Trophoblast cell (in vitro differentiated cells and primary cell): ENCODE measurements around the gene DRAP1.

Experiments used
- DNase-seq, 2 donors: peaks; one replicate each; pipeline ENCODE4 v3.0.0-alpha.2; 2016
- H2AFZ ChIP-seq: 2 replicates; pipeline ENCODE4 v1.6.1; 2013; ENCODE audit warnings: low read length, moderate library complexity, mild to moderate bottlenecking; ENCODE audit not compliant: insufficient read depth, poor library complexity
- H2AK5ac ChIP-seq: 2 replicates; pipeline ENCODE4 v1.6.1; 2013; ENCODE audit warnings: mild to moderate bottlenecking, low read length
- H2BK120ac ChIP-seq: 2 replicates; pipeline ENCODE4 v1.6.1; 2013; ENCODE audit warnings: low read length, mild to moderate bottlenecking, moderate library complexity; ENCODE audit not compliant: insufficient read depth, poor library complexity
- H2BK12ac ChIP-seq: 2 replicates; pipeline ENCODE4 v1.6.1; 2013; ENCODE audit warnings: mild to moderate bottlenecking, low read length, moderate library complexity
- H2BK5ac ChIP-seq: 2 replicates; pipeline ENCODE4 v1.6.1; 2013; ENCODE audit warnings: low read length, low read depth, moderate library complexity, mild to moderate bottlenecking; ENCODE audit not compliant: poor library complexity
- H3K14ac ChIP-seq: 2 replicates; pipeline ENCODE4 v1.6.1; 2013; ENCODE audit warnings: mild to moderate bottlenecking, low read length
- H3K18ac ChIP-seq: 2 replicates; pipeline ENCODE4 v1.6.1; 2013; ENCODE audit warnings: mild to moderate bottlenecking, low read length
- H3K23ac ChIP-seq: 2 replicates; pipeline ENCODE4 v1.6.1; 2013; ENCODE audit warnings: low read length
- H3K27ac ChIP-seq: 2 replicates; pipeline ENCODE4 v1.5.1; 2013; ENCODE audit warnings: low read depth, mild to moderate bottlenecking, inconsistent platforms, low read length, moderate library complexity
- H3K27me3 ChIP-seq: 2 replicates; pipeline ENCODE4 v1.6.1; 2013; ENCODE audit warnings: inconsistent platforms, mild to moderate bottlenecking, low read length, moderate library complexity; ENCODE audit not compliant: insufficient read depth
- H3K36me3 ChIP-seq, 2 experiments: 1 replicate in 1 of 2; 2 replicates in 1 of 2; pipeline ENCODE4 v1.6.1; 2013; ENCODE audit warnings: low read length in 2 of 2, mild to moderate bottlenecking in 2 of 2, moderate library complexity in 1 of 2; ENCODE audit not compliant: insufficient read depth in 2 of 2, control insufficient read depth in 1 of 2
- H3K4ac ChIP-seq: 2 replicates; pipeline ENCODE4 v1.6.1; 2013; ENCODE audit warnings: low read depth, mild to moderate bottlenecking, low read length, moderate library complexity
- H3K4me1 ChIP-seq, 2 experiments: 1 replicate in 1 of 2; 2 replicates in 1 of 2; pipeline ENCODE4 v1.6.1; 2013; ENCODE audit warnings: low read length in 2 of 2, mild to moderate bottlenecking in 2 of 2, moderate library complexity in 1 of 2; ENCODE audit not compliant: insufficient read depth in 2 of 2, control insufficient read depth in 1 of 2
- H3K4me2 ChIP-seq: 2 replicates; pipeline ENCODE4 v1.6.1; 2013; ENCODE audit warnings: inconsistent platforms, mild to moderate bottlenecking, low read length, moderate library complexity
- H3K4me3 ChIP-seq: 2 replicates; pipeline ENCODE4 v1.5.1; 2013; ENCODE audit warnings: mild to moderate bottlenecking, low read depth, low read length, inconsistent platforms
- H3K79me1 ChIP-seq: one replicate; pipeline ENCODE4 v1.6.1; 2013; ENCODE audit warnings: low read length
- H3K79me2 ChIP-seq: 2 replicates; pipeline ENCODE4 v1.6.1; 2013; ENCODE audit warnings: low read length, mild to moderate bottlenecking; ENCODE audit not compliant: control insufficient read depth, insufficient read depth, poor library complexity
- H3K9ac ChIP-seq: 2 replicates; pipeline ENCODE4 v1.6.1; 2013; ENCODE audit warnings: mild to moderate bottlenecking, low read length
- H3K9me3 ChIP-seq: 2 replicates; pipeline ENCODE4 v1.6.1; 2013; ENCODE audit warnings: low read depth, mild to moderate bottlenecking, control low read depth, inconsistent platforms, low read length; ENCODE audit not compliant: insufficient read depth
- H4K12ac ChIP-seq: 2 replicates; pipeline ENCODE4 v1.6.1; 2013; ENCODE audit warnings: low read depth, mild to moderate bottlenecking, low read length, moderate library complexity
- H4K8ac ChIP-seq: 2 replicates; pipeline ENCODE4 v1.6.1; 2013; ENCODE audit warnings: low read depth, mild to moderate bottlenecking, low read length, moderate library complexity
- H4K91ac ChIP-seq: one replicate; pipeline ENCODE4 v1.6.1; 2013; ENCODE audit warnings: low read depth, mild to moderate bottlenecking, low read length, moderate library complexity
- WGBS: extraction: QIAGEN DNeasy Blood & Tissue Kit; methylation state at CpG from one replicate; pipeline ENCODE4 v1.1.7; 2013; ENCODE audit warnings: missing lambda C conversion rate; ENCODE audit not compliant: insufficient read length, insufficient coverage; ENCODE audit errors: extremely low coverage; 5-methylcytosine and 5-hydroxymethylcytosine counted together

DRAP1 gene

DNA sequence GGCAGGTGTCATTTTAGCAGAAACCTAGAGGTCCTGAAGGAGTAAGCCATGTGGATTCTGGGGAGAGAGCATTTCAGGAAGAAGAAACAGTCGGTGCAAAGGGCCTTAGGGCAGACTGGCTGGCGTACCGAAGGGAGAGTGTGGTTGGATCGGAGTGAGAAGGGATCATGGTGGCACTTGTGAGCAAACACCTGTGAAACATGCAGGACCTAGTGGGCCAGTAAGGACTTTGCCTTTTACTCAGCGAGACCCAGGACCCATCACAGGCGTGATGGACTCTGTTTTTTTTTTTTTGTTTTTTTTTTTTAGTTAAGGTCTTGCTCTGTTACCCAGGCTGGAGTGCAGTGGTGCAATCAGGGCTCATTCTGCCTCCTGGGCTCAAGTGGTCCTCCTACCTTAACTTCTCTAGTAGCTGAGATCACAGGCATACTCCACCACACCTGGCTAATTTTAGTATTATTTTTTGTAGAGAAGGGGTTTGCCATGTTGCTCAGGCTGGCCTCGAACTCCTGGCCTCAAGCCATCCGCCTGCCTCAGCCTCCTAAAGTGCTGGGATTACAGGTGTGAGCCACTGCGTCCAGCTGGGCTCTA is 22.6 kb downstream of the DRAP1 start:
- no peak overlapping the region for H2AFZ ChIP-seq
- no peak overlapping the region for H2BK5ac ChIP-seq
- H3K9me3 ChIP-seq: no peaks in the 10 kb centered on the region
- no peak overlapping the region for H3K4me3 ChIP-seq
- no peaks in the 10 kb centered on the region for H3K36me3 ChIP-seq
- no peaks in the 10 kb centered on the region for H3K4me1 ChIP-seq
- no peak overlapping the region for H4K91ac ChIP-seq
- no peak overlapping the region for H4K12ac ChIP-seq
- no peak overlapping the region for H3K18ac ChIP-seq
- no peak overlapping the region for H3K14ac ChIP-seq
- no peaks in the 10 kb centered on the region for H3K27me3 ChIP-seq
- H2BK120ac ChIP-seq: no peak overlapping the region
- no peak overlapping the region for H3K23ac ChIP-seq
- H3K4me2 ChIP-seq: no peak overlapping the region
- no peak overlapping the region for H3K27ac ChIP-seq
- no peaks in the 10 kb centered on the region for H3K79me2 ChIP-seq
- H3K9ac ChIP-seq: no peak overlapping the region
- WGBS: no CpG with 5 or more reads among the region's 9 CpGs
- H3K79me1 ChIP-seq: no peaks in the 10 kb centered on the region
- no peak overlapping the region for H3K4ac ChIP-seq
- no peak for DNase-seq
- no peak overlapping the region for H2BK12ac ChIP-seq
- no peak overlapping the region for H4K8ac ChIP-seq
- H2AK5ac ChIP-seq: no peak overlapping the region

DNA sequence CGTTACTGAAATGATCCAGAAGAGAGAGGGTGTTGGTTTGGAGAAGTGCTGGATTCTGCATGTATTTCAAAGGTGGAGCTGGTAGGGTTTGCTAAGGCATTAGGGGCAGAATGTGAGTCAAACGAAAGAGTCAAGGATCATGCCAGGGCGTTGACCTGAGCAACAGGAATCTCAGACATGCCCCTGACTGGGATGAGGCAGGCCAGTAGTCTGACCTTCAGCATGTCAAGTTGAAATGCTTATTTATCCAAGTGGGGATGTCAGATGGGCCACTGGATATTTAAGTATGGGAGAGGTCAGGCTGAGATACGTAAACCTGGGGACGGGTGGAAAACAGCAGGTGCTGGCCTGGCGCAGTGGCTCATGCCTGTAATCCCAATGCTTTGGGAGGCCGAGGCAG is 23.3 kb downstream of the DRAP1 start:
- no CpG with 5 or more reads among the region's 7 CpGs for whole genome bisulfite sequencing
- H3K4me2 ChIP-seq: no peak overlapping the region
- no peak overlapping the region for H4K8ac ChIP-seq
- no peak overlapping the region for H2AFZ ChIP-seq
- H2BK5ac ChIP-seq: no peak overlapping the region
- no peak overlapping the region for H3K4ac ChIP-seq
- no peak overlapping the region for H4K12ac ChIP-seq
- H3K79me2 ChIP-seq: no peaks in the 10 kb centered on the region
- H3K4me3 ChIP-seq: no peak overlapping the region
- no peak overlapping the region for H2BK120ac ChIP-seq
- H3K79me1 ChIP-seq: no peaks in the 10 kb centered on the region
- no peaks in the 10 kb centered on the region for H3K36me3 ChIP-seq
- H3K9ac ChIP-seq: no peak overlapping the region
- H3K23ac ChIP-seq: no peak overlapping the region
- no peak overlapping the region for H4K91ac ChIP-seq
- H3K4me1 ChIP-seq: no peaks in the 10 kb centered on the region
- H3K18ac ChIP-seq: no peak overlapping the region
- H3K14ac ChIP-seq: no peak overlapping the region
- no peaks in the 10 kb centered on the region for H3K27me3 ChIP-seq
- no peaks in the 10 kb centered on the region for H3K9me3 ChIP-seq
- H2BK12ac ChIP-seq: no peak overlapping the region
- H3K27ac ChIP-seq: no peak overlapping the region
- no peak for DNase-seq
- H2AK5ac ChIP-seq: no peak overlapping the region

DNA sequence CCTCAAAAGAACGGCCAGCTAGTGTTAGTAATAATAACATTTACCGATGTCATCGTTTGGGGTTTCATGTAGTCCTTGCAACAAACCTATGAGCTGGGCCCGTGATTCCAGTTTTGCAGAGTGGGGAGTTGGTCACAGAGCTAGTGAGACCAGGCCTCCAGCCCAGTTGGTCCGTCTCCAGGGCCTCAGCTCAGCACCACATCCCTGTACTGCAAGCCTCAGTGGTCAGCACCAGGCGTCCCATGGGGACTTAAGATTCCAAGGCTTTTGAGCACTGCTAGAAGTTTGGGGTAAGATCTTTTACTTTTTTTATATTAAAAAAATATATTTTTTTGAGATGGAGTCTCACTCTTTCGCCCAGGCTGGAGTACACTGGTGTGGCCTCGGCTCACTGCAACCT is 25.0 kb downstream of the DRAP1 start:
- no peak overlapping the region for H3K9ac ChIP-seq
- H4K12ac ChIP-seq: no peak overlapping the region
- no peaks in the 10 kb centered on the region for H3K9me3 ChIP-seq
- no peaks in the 10 kb centered on the region for H3K36me3 ChIP-seq
- no peak overlapping the region for H2AFZ ChIP-seq
- no peaks in the 10 kb centered on the region for H3K4me1 ChIP-seq
- DNase-seq: no peak
- no peaks in the 10 kb centered on the region for H3K79me1 ChIP-seq
- no peak overlapping the region for H3K27ac ChIP-seq
- no peak overlapping the region for H3K4ac ChIP-seq
- no peak overlapping the region for H3K14ac ChIP-seq
- H3K23ac ChIP-seq: no peak overlapping the region
- H3K4me3 ChIP-seq: no peak overlapping the region
- H4K91ac ChIP-seq: no peak overlapping the region
- H2BK120ac ChIP-seq: no peak overlapping the region
- no CpG with 5 or more reads among the region's 8 CpGs for WGBS
- H2BK12ac ChIP-seq: no peak overlapping the region
- no peaks in the 10 kb centered on the region for H3K79me2 ChIP-seq
- no peak overlapping the region for H3K18ac ChIP-seq
- H2AK5ac ChIP-seq: no peak overlapping the region
- H4K8ac ChIP-seq: no peak overlapping the region
- H3K27me3 ChIP-seq: no peaks in the 10 kb centered on the region
- no peak overlapping the region for H2BK5ac ChIP-seq
- H3K4me2 ChIP-seq: no peak overlapping the region

DNA sequence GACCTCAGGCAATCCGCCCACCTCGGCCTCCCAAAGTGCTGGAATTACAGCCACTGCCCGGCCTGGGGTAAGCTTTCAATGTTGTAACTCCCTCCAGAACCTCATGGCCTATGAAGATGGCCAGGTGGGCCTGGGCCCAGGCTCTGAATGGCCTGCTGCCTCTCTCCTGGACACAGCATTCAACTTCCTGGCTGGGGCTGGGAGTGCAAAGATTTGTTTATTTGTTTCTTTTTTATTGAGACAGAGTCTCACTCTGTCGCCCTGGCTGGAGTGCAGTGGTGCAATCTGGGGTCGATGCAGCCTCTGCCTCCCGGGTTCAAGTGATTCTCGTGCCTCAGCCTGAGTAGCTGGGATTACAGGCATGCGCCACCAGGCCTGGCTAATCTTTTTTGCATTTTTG is 25.5 kb downstream of the DRAP1 start:
- no peak overlapping the region for H2BK5ac ChIP-seq
- H3K79me2 ChIP-seq: no peaks in the 10 kb centered on the region
- H2AK5ac ChIP-seq: no peak overlapping the region
- H3K36me3 ChIP-seq: no peaks in the 10 kb centered on the region
- H3K23ac ChIP-seq: no peak overlapping the region
- no peak overlapping the region for H2AFZ ChIP-seq
- no peak overlapping the region for H2BK12ac ChIP-seq
- no peak for DNase-seq
- no peak overlapping the region for H3K4me2 ChIP-seq
- no peaks in the 10 kb centered on the region for H3K4me1 ChIP-seq
- H3K9me3 ChIP-seq: no peaks in the 10 kb centered on the region
- WGBS: no CpG with 5 or more reads among the region's 8 CpGs
- no peak overlapping the region for H3K4ac ChIP-seq
- H4K12ac ChIP-seq: no peak overlapping the region
- no peaks in the 10 kb centered on the region for H3K27me3 ChIP-seq
- no peaks in the 10 kb centered on the region for H3K79me1 ChIP-seq
- H4K8ac ChIP-seq: no peak overlapping the region
- H3K27ac ChIP-seq: no peak overlapping the region
- no peak overlapping the region for H2BK120ac ChIP-seq
- no peak overlapping the region for H3K9ac ChIP-seq
- H3K14ac ChIP-seq: no peak overlapping the region
- no peak overlapping the region for H3K18ac ChIP-seq
- no peak overlapping the region for H4K91ac ChIP-seq
- no peak overlapping the region for H3K4me3 ChIP-seq
